Endothelial cell of umbilical vein (primary cell): ENCODE data around the gene PTPRF. TPM values are rescaled to one million over a fixed set of nuclear protein-coding genes. Genes with fewer than 3 reads are reported as not detected.

Source experiments
- BruUV-seq: library from RNA; stranded (reverse); fragments of 400-500 nt; replicated peaks from 2 replicates; lab custom pipeline; 2021; lab: Mats Ljungman, UMichigan
- CTCF ChIA-PET: fragments of 300-600, 350-600 bp; sonication (Branson Sonifier 250); formaldehyde crosslinking; loops from one replicate; lab custom pipeline; 2021; ENCODE audit warnings: antibody characterized with exemption, inconsistent platforms; lab: Charles Lee
- POLR2A ChIA-PET: fragments of 300-600, 350-600 bp; sonication (Branson Sonifier 250); formaldehyde crosslinking; loops from one replicate; lab custom pipeline; 2021; ENCODE audit warnings: antibody characterized with exemption, inconsistent platforms; lab: Charles Lee
- DNase-seq: peaks from one replicate; pipeline ENCODE4 v3.0.0-alpha.2; 2011; ENCODE audit warnings: low read depth, low spot score
- FAIRE-seq: peaks from 2 replicates; lab custom pipeline; 2011; peaks lifted over from hg19 to GRCh38; lab: Jason Lieb, UNC
- H2AFZ ChIP-seq: 2 replicates; pipeline ENCODE4 v1.6.0; 2012; ENCODE audit warnings: low read depth, low read length, control low read depth, inconsistent platforms
- H3K27ac ChIP-seq: 2 replicates; pipeline ENCODE4 v1.5.1; 2011; ENCODE audit warnings: low read depth, mild to moderate bottlenecking, control low read depth, low read length, moderate library complexity; ENCODE audit not compliant: insufficient read depth
- H3K27me3 ChIP-seq, 2 experiments: 2 replicates each; pipeline versions ENCODE4 v1.6.0 to v1.6.1; 2011; ENCODE audit warnings: low read length in 2 of 2, mixed read lengths in 1 of 2; ENCODE audit not compliant: control insufficient read depth in 2 of 2, insufficient read depth in 2 of 2
- H3K36me3 ChIP-seq, 2 experiments: 2 replicates in 1 of 2; 3 replicates in 1 of 2; pipeline ENCODE4 v1.5.1; 2011; ENCODE audit warnings: low read length in 2 of 2, mild to moderate bottlenecking in 1 of 2, moderate library complexity in 1 of 2; ENCODE audit not compliant: control insufficient read depth in 2 of 2, insufficient read depth in 2 of 2; ENCODE audit errors: extremely low read depth in 1 of 2
- H3K4me1 ChIP-seq: 3 replicates; pipeline ENCODE4 v1.5.1; 2011; ENCODE audit warnings: mild to moderate bottlenecking, low read length; ENCODE audit not compliant: control insufficient read depth, insufficient read depth; ENCODE audit errors: extremely low read depth
- H3K4me2 ChIP-seq: 2 replicates; pipeline ENCODE4 v1.6.1; 2011; ENCODE audit warnings: low read length, control low read depth, mixed read lengths; ENCODE audit not compliant: insufficient read depth
- H3K4me3 ChIP-seq, 3 experiments: fragments of 200-600 bp in 1 of 3; sonication (generic), shearing (Covaris generic) in 1 of 3; replicated peaks in 1 of 3; 2 replicates each; pipeline ENCODE4 v1.5.1; 2011 to 2016; ENCODE audit warnings: control low read depth in 3 of 3, low read length in 3 of 3, mild to moderate bottlenecking in 2 of 3, inconsistent platforms in 1 of 3, low read depth in 1 of 3, moderate library complexity in 1 of 3; ENCODE audit not compliant: insufficient read depth in 1 of 3
- H3K79me2 ChIP-seq: 2 replicates; pipeline ENCODE4 v1.6.0; 2012; ENCODE audit warnings: low read length, inconsistent platforms; ENCODE audit not compliant: control insufficient read depth, insufficient read depth
- H3K9ac ChIP-seq: replicated peaks from 2 replicates; pipeline ENCODE3; 2011; ENCODE audit warnings: low read length, control low read depth; ENCODE audit not compliant: insufficient read depth; ENCODE audit errors: extremely low read depth
- H3K9me1 ChIP-seq: replicated peaks from 3 replicates; pipeline ENCODE4 v1.6.0; 2011; ENCODE audit warnings: mild to moderate bottlenecking, low read length; ENCODE audit not compliant: control insufficient read depth, insufficient read depth; ENCODE audit errors: extremely low read depth
- H3K9me3 ChIP-seq: replicated peaks from 2 replicates; pipeline ENCODE4 v1.5.1; 2012; ENCODE audit warnings: low read length, inconsistent platforms; ENCODE audit not compliant: control insufficient read depth, insufficient read depth
- H4K20me1 ChIP-seq: replicated peaks from 2 replicates; pipeline ENCODE3; 2011; ENCODE audit warnings: mild to moderate bottlenecking, low read length; ENCODE audit not compliant: control insufficient read depth, insufficient read depth; ENCODE audit errors: extremely low read depth
- CTCF ChIP-seq, 2 donors: IDR thresholded peaks; 1 replicate in 1 of 2; 2 replicates in 1 of 2; pipeline ENCODE4 v1.5.1; 2011; ENCODE audit warnings: low read length in 2 of 2, mild to moderate bottlenecking in 2 of 2, moderate library complexity in 2 of 2, control low read depth in 1 of 2, inconsistent platforms in 1 of 2, low read depth in 1 of 2; ENCODE audit not compliant: insufficient read depth in 1 of 2; ENCODE audit errors: extremely low read depth in 1 of 2
- EZH2 ChIP-seq: IDR thresholded peaks from 2 replicates; pipeline ENCODE4 v1.6.1; 2012; ENCODE audit warnings: borderline replicate concordance, low read depth, mild to moderate bottlenecking, moderate library complexity, low read length, inconsistent platforms; ENCODE audit not compliant: severe bottlenecking
- FOS ChIP-seq: IDR thresholded peaks from 2 replicates; pipeline ENCODE4 v1.6.1; 2011; ENCODE audit warnings: mild to moderate bottlenecking, low read length, moderate library complexity, borderline replicate concordance; ENCODE audit not compliant: insufficient read depth
- GATA2 ChIP-seq: IDR thresholded peaks from 2 replicates; pipeline ENCODE4 v1.7.0; 2011; ENCODE audit warnings: low read depth, mild to moderate bottlenecking, moderate library complexity, mixed read lengths, low read length; ENCODE audit not compliant: insufficient read length, insufficient read depth
- JUN ChIP-seq: IDR thresholded peaks from 2 replicates; pipeline ENCODE4 v1.6.1; 2011; ENCODE audit warnings: borderline replicate concordance, low read depth; ENCODE audit not compliant: insufficient read length, insufficient read depth
- MYC ChIP-seq: IDR thresholded peaks from one replicate; pipeline ENCODE4 v1.6.1; 2011; ENCODE audit warnings: mild to moderate bottlenecking, low read depth, low read length
- POLR2A ChIP-seq: IDR thresholded peaks from 2 replicates; pipeline ENCODE4 v1.6.1; 2012; ENCODE audit warnings: low read depth, mild to moderate bottlenecking, control low read depth, low read length
- POLR2AphosphoS5 ChIP-seq: IDR thresholded peaks from 2 replicates; pipeline ENCODE4 v1.6.1; 2012; ENCODE audit warnings: low read depth, mild to moderate bottlenecking, control low read depth, low read length, moderate library complexity; ENCODE audit not compliant: insufficient read depth
- dilution Hi-C: fragments of 300-500 bp; cut with MboI; formaldehyde crosslinking; loops from one replicate; pipeline ENCODE4 v1.15.0; 2019; ENCODE audit warnings: low sequenced_read_pairs; ENCODE audit not compliant: extremely low pct_ligation_motif_present
- intact Hi-C: fragments of 100-400 bp; cut with micrococcal nuclease; formaldehyde crosslinking; loops from one replicate; pipeline ENCODE4 v1.10.0; 2022
- polyA plus RNA-seq, 4 experiments: library from polyadenylated mRNA; depleted of rRNA in 3 of 4; stranded (reverse) in 3 of 4; unstranded in 1 of 4; fragments of >200 nt; gene quantifications; 2 replicates each; pipeline versions ENCODE4 v1.2.1 to v1.2.3, GENCODE V29; 2011 to 2012; ENCODE audit warnings: missing spikeins in 1 of 4
- total RNA-seq: library from RNA; stranded (reverse); gene quantifications from 2 replicates; pipeline ENCODE4 v1.2.3, GENCODE V29; 2021
- TF ChIP-seq, protein P1 (sequence below): IDR thresholded peaks from 2 replicates; pipeline ENCODE4 v1.6.1; 2011; ENCODE audit not compliant: insufficient read depth, insufficient read length

The PTPRF gene
- total and polyA plus RNA-seq, 2 donors (not counting 3 experiments of a cell fraction or from before 2014, with no cell fraction given) = 217 to 338 TPM

DNA sequence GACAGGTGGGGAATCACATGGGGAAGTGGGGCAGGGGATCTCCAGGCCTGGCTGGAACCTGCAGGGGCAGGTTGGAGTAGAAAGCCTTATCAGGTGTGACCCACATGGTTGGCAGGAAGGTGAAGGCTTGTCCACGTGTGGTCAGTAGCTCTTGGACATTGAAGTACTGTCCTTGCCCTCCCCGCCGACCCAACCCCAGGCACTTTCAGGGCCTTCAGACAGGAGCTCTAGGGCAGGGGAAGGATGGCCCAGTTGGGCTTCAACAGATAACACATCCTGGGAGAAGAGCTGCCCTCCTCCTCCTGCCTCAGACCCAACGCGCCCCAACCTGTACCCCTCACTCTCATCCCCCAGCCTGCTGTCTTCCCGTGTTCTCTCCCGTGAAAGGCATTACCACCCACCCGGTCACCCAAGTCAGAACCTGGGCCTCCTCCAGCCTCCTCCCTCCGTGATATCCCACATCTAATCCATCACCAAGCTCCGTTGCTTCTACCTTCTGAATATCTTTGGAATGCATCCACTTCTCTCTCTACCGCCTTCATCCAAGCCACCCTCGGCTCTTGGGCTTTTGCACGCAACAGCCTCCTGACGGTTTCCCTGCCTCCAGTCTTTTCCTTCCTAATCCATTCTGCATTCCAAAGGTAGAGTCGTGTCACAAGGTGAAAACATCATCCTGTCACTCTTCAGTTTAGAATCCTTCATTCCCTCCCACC lies 15.9 kb downstream of the PTPRF start:
- DNase-seq (no peak), FAIRE-seq (no peak)
- Histone ChIP-seq H3K27me3 (no peaks in the 10 kb centered on the region), H3K4me2 (no peak overlapping the region), H3K9me1 (no peaks in the 10 kb centered on the region), H3K79me2 (peaks cover 28% of the 10 kb centered on the region), H3K9me3 (no peaks in the 10 kb centered on the region), H3K4me3 (no peak overlapping the region), H3K9ac (no peak overlapping the region), H4K20me1 (no peaks in the 10 kb centered on the region), H2AFZ (no peak overlapping the region), H3K27ac (no peak overlapping the region), H3K4me1 (peaks cover 6% of the 10 kb centered on the region), H3K36me3 (peaks cover 0 to 21% of the 10 kb centered on the region in 2 experiments)
- ChIA-PET POLR2A (no interaction called here), CTCF (interaction anchor here (1.6 kb wide), 1 partner anchor 14 kb away, joined by 7 read pairs; no protein-coding TSS in a partner anchor)
- intact Hi-C loops (no loop called here), dilution Hi-C loops (no loop called here)
- BruUV-seq = no TSS peak
- TF ChIP-seq JUN (no peak), EZH2 (no peak), GATA2 (no peak), POLR2AphosphoS5 (no peak), POLR2A (no peak), MYC (no peak), CTCF (IDR thresholded peaks at IDR 0.05; ENCODE audit: extremely low read depth in 1 of 2, insufficient read depth in 1 of 2, low read depth in 1 of 2, low read length in 2 of 2) (no peak), FOS (no peak)
- TF ChIP-seq, protein P1, sequence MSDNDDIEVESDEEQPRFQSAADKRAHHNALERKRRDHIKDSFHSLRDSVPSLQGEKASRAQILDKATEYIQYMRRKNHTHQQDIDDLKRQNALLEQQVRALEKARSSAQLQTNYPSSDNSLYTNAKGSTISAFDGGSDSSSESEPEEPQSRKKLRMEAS = no peak
